HG02970 (cell line): ENCODE results near the gene MTA2.

Experiments used
- ATAC-seq: cut with Tn5 transposase; IDR thresholded peaks from one replicate; pipeline ENCODE4 v1.9.1; 2021; ENCODE audit warnings: mild to moderate bottlenecking, moderate library complexity, moderate number of reproducible peaks; ENCODE audit not compliant: unreplicated experiment, low FRiP score

Gene MTA2

DNA sequence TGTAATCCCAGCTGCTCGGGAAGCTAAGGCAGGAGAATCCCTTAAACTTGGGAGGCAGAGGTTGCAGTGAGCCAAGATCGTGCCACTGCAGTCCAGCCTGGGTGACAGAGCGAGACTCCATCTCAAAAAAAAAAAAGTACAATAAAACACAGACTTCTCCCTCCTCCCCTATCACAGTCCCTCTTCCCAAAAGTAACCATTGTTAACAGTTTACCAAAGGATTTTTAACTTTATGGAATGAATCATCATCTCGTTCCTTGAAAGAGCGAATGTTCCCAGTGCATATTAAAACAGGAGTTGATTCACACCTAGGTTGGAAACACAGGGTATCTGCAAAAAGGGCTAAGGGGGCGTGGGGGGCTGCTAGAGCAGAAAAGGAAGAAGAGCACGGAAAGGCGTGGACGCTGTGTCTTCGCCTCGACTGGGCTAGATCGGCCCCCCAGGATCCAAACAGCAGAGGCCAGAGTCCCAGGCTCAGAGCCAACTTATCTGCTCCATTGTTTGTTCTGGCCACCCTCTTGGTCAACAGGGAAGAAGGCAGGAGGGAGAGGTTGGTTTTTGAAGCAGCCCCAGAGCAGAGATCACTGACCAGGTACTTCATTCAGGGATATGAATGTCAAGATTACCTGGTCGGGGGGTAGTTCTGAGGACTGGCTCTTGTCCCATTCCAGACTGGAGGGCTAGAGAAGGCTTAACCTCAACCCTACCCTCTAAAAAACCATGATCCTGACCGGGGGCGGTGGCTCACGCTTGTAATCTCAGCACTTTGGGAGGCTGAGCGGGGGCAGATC, 52.9 kb downstream of the MTA2 start:
- ATAC-seq: no peak

DNA sequence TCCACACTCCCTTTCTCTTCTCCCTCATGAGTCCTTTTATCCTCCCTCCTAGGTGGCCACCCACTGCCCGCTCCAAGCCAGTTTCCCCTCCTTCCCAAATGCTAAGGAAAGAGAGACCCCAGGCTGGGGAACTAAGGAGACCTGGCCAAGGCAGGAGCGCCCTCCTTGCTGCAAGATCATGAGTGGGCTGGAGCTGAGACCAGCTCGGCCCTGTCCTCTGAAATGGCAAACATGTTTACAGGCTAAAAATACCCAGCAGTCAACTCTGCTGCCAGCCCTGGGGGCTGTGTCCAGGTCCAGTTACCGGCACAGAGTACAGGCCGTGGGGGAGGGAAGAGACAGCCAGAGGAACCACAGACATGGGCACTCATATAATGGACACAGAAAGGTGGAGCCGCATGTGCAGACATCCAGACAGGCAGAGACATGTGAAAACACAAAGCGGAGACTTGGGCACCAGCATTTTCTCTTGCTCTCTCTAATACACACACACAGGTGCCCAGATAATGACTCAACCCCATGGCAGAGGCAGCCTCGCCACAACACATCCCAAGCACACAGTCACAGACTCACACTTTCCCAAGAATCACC, 53.9 kb downstream of the MTA2 start:
- ATAC-seq: no peak

DNA sequence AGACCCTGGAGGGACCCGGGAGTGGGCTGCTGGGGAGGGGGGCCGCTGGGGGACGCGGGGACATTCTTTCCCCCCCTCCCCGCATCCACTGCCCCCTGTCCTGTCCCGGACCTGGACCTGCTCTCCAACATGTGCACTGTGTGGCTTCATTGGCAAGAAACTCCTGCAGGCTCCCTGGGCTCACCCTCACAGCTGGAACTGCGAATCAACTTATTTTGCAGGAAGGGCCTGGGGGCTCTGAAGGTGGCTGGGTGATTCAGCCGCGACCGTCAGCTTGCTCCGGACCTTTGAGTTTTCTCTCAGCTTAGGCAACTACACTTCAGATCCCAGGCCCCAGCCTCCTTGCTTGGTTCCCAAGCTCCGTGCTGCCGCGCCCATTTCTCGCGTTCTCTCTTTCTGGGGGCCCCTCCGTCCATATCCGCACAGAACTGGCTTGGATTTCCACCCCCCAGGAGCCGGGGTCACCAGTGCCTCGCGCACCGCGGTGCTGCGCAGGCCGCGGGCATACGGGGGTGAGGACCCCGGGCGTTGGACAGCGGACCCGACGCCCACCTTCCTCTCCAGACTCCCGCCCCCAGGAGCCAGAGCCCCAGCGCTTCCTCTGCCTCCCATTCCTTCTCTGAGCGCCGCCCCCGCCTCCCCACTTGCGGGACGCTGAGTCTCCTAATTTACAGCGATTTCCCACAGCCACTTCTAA, 54.6 kb downstream of the MTA2 start:
- no peak for ATAC-seq

DNA sequence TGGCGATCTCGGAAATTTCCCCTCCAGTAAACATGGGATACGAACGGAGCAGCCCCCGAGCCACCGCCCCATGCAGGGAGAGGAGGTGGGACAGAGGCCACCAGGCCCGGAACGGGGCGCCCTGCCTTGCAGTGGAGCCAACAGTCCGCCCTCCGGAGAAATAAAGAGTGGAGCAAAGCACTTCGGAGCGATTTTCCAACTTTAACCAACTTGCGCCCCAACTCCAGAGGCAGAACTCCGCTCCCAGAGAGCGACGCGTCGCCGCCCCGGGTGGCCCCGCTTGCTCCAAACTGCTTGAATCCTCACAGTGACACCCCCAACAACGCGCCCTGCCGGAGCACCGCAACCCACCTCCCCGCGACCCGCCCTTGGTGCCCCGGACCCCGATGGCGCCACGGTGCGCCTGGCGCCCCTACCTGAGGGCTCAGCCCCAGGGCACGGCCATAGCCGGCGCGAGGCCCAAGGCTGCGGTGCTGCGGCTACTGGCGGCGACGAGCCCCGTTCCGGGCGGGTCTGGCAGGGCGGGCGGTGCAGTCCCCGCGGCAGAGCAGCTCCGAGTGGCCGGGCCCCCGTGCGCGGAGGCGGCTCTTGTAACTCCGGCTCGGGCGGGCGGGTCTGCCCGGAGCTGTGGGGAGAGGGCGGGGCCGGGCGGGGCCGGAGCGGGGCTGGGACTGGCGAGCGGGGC, 55.3 kb downstream of the MTA2 start, which contains the start of gene AHNAK:
TSS of gene AHNAK (minus strand) at position 563 of the 685 bp plus-strand sequence. CDS start 10,708 bp downstream, outside the sequence.
- ATAC-seq: no peak

DNA sequence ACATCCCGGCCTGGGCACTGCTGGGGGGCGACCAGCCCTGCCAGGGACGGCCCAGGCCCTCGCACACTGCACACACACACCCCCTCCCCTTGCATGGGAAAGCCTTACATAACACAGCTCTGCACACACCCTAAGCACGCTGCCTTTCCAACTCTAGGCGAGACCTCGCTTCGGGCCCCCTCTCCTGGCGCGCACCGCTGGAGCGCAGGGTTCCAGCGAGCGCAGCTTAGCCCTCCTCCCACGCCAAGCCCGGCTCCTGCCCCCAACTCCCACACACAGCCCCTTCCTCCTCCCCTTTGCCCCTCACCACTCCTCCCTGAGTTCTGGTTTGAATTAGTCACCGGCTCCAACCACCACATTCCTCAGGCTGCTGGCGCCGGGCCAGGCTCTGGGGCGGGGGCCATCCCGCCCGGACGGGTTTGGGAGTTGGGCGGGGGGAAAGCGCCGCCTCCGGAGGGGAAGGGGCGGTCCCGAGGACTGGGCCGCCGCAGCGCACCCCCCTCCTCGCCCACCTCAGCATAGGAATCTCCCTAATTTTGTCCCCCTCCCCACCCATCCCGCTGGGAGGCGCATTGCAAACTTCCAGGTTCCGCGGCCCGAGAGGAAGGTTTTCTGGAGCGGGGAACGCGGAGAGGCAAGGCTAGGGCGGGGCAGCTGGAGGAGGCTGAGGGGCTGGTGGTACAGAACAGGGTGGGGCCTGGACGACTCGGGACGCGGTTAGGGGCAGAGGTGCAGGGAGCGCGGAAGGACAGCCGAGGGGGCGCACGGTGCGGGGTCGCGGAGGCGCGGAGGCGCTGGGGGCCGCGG, 56.0 kb downstream of the MTA2 start:
- no peak for ATAC-seq

DNA sequence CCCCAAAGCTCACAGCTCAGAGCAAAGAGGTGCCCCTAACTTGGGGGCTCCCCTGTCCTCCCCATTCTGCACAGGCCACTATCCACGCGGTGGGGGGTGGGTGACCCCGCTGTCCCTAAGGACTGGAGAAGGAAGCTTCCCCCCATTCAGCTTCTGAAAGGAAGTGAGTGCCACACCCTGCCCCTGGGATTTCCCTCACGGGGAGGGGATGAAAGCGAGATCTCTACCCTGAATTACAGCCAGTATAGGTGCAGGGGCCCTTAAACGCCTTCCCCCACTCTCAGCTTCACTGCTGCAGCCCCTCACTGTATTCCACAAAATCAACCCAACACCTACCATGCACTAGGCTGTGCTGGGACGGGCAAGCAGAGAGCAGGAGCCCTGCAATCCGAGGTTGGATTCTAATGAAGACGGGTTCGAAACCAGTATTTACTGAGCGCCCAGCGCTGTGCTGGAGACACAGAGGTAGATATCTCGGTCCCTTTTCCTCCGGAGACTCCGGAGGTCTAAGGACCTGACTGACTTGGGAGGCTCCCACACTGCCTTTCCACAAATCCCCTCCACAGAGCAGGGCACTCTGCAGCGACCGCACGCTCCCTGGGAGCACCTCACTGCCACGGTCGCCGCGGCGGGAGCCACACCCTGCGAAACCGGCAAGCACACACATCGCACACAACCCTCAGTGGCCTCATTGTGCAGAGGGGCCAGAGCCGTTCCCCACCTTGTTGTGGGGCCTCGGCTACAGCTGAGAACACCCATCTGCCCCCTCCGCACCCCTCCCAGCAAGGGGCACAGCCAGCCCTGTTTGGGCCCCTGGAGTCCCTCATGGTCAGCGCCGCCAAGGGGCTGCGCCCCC, 56.9 kb downstream of the MTA2 start:
- ATAC-seq: no peak

DNA sequence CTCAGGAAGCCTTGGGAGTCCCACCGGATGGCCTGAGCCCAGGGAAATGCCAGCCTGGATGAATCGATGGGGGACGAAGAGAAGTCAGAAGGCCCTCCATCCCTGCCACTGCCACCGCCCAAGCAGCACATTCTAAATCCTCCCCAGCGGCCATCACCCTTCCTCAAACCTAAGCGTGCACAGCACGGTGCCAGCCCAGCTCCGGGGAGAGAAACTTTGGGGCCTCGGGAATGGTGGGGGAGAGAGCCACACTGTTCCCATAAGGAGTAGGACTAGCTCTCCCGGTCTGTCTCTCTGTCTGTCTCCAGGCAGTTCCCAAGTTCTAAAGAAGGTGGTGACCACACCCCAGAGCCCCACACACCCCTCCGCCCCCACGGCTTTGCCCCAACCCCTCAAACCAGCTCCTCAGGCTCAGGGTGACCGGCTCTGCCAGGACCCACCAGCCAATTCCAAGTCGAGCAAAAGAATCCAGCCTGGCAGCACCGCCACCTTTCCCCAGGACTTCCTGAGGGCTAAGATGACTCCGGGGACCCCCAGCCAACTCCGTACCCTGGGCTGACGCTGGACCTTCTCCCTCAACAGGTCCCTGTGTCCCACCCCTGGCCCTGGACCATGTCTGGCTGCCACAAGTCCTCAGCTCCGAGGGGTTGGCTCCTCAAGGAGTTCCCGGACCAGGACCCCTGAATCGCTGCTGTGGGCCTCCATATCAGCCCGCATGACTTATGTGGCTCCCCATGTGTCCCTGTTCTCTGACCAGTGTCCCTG, 57.8 kb downstream of the MTA2 start:
- ATAC-seq: no peak
